Prostate gland (tissue), 2 donors: ENCODE results near the gene PITHD1. TPM values are rescaled to one million over a fixed set of nuclear protein-coding genes. Genes with fewer than 3 reads are reported as not detected.
"Not testable (repeated sequence)": the region's sequence is repeated elsewhere in the genome, so short reads cannot be mapped to it uniquely, and the experiment has no call there.

Experiments used
- DNase-seq: peaks from one replicate; pipeline ENCODE4 v3.0.0-alpha.2; 2019; ENCODE audit warnings: low spot score
- H3K27ac ChIP-seq, 2 donors: fragments of 200-600 bp; sonication (generic); 2 replicates each; pipeline ENCODE4 v1.5.1; 2017 to 2019
- H3K27me3 ChIP-seq: fragments of 200-600 bp; sonication (generic); replicated peaks from 2 replicates; pipeline ENCODE4 v1.5.1; 2019; ENCODE audit not compliant: insufficient read depth
- H3K36me3 ChIP-seq, 2 donors: fragments of 200-600 bp; sonication (generic); 1 replicate in 1 of 2; 2 replicates in 1 of 2; pipeline versions ENCODE4 v1.5.1 to v1.8.1; 2017 to 2019
- H3K4me1 ChIP-seq: fragments of 200-600 bp; sonication (generic); replicated peaks from 2 replicates; pipeline ENCODE4 v1.5.1; 2019
- H3K4me3 ChIP-seq, 2 donors: fragments of 200-600 bp; sonication (generic); 2 replicates each; pipeline ENCODE4 v1.5.1; 2017 to 2019
- H3K9me3 ChIP-seq: fragments of 200-600 bp; sonication (generic); 2 replicates; pipeline ENCODE4 v1.5.1; 2017
- CTCF ChIP-seq, 4 experiments: fragments of 200-600 bp in 2 of 4; fragments of 450-650 bp in 2 of 4; sonication (generic) in 2 of 4; IDR thresholded peaks; 1 replicate in 3 of 4; 2 replicates in 1 of 4; pipeline ENCODE4 v1.5.1; 2016 to 2019; ENCODE audit warnings: antibody characterized with exemption in 4 of 4, mild to moderate bottlenecking in 2 of 4, moderate library complexity in 2 of 4
- POLR2A ChIP-seq: fragments of 450-650 bp; IDR thresholded peaks from one replicate; pipeline ENCODE4 v1.6.1; 2016; ENCODE audit warnings: antibody characterized with exemption, mild to moderate bottlenecking
- POLR2AphosphoS5 ChIP-seq: sonication (generic); formaldehyde crosslinking; IDR thresholded peaks from one replicate; pipeline ENCODE4 v1.6.1; 2017; ENCODE audit warnings: antibody characterized with exemption
- WGBS: methylation state at CpG from one replicate; pipeline ENCODE4 v1.1.5; 2018; 5-methylcytosine and 5-hydroxymethylcytosine counted together
- intact Hi-C: fragments of 100-400 bp; cut with DNase I; formaldehyde crosslinking; loops from one replicate; pipeline ENCODE4 v1.14.2; 2022
- total RNA-seq, 2 donors: library from RNA; depleted of rRNA; stranded (reverse); fragments of >200 nt; gene quantifications; one replicate each; pipeline ENCODE4 v1.1.0, GENCODE V29; 2016

The PITHD1 gene
- 10 to 100 TPM; 85.7 to 86.7 TPM for total RNA-seq

- TF ChIP-seq CTCF (IDR thresholded peaks at IDR 0.05) (peak in 2 of 4 experiments; percentile 8 to 21), POLR2A (peak; percentile 85), POLR2AphosphoS5 (peak; percentile 77)
- DNase-seq: peak; percentile 76
- no peaks in the 10 kb centered on the region for H3K36me3 ChIP-seq
- H3K9me3 ChIP-seq: no peaks in the 10 kb centered on the region
- WGBS: under 1% methylated on average over 29 of the region's 91 CpGs
- H3K27ac ChIP-seq: peak within 1 kb of the TSS; percentile 86 to 91
- no peaks in the 10 kb centered on the region for H3K27me3 ChIP-seq
- intact Hi-C loops: no loop called here
- peaks cover 6% of the 10 kb centered on the region for H3K4me1 ChIP-seq
- H3K4me3 ChIP-seq: peak within 1 kb of the TSS; percentile 87 to 98
Observed at GRCh38 chr1:23777979-23778814, at the start of gene PITHD1. Gene PITHD1, plus strand, starts transcription at chr1:23778418. Its CDS starts 98 bp downstream, at chr1:23778516.

- intact Hi-C loops: no loop called here
- H3K4me1 ChIP-seq: no peaks in the 10 kb centered on the region
- no peaks in the 10 kb centered on the region for H3K36me3 ChIP-seq
- 94% methylated on average over 10 of the region's 10 CpGs for WGBS
- no peaks in the 10 kb centered on the region for H3K27me3 ChIP-seq
- no peak for DNase-seq
- no peak for TF ChIP-seq POLR2AphosphoS5
- TF ChIP-seq CTCF (IDR thresholded peaks at IDR 0.05): no peak
- no peak for TF ChIP-seq POLR2A
- H3K27ac ChIP-seq: no peak overlapping the region
- H3K9me3 ChIP-seq: no peaks in the 10 kb centered on the region
- H3K4me3 ChIP-seq: no peak overlapping the region
Observed at GRCh38 chr1:23732363-23733224, 45.6 kb upstream of the PITHD1 start.

- H3K4me1 ChIP-seq, H3K9me3 ChIP-seq, H3K36me3 ChIP-seq, intact Hi-C loops, H3K27ac ChIP-seq, H3K4me3 ChIP-seq, DNase-seq, H3K27me3 ChIP-seq: not testable (repeated sequence)
- WGBS: 90% methylated on average over 5 of the region's 5 CpGs
Observed at GRCh38 chr1:23733281-23733680, 44.9 kb upstream of the PITHD1 start.

GRCh38 chr1:23736437-23737134, 41.6 kb upstream of the PITHD1 start:
- H3K36me3 ChIP-seq: no peaks in the 10 kb centered on the region
- H3K27me3 ChIP-seq: no peaks in the 10 kb centered on the region
- WGBS: 95% methylated on average over 7 of the region's 7 CpGs
- H3K9me3 ChIP-seq: no peaks in the 10 kb centered on the region
- no peak overlapping the region for H3K27ac ChIP-seq
- no peak overlapping the region for H3K4me3 ChIP-seq
- H3K4me1 ChIP-seq: no peaks in the 10 kb centered on the region
- TF ChIP-seq CTCF (IDR thresholded peaks at IDR 0.05) (no peak), POLR2AphosphoS5 (no peak), POLR2A (no peak)
- intact Hi-C loops: no loop called here
- no peak for DNase-seq

GRCh38 chr1:23741609-23742008, 36.6 kb upstream of the PITHD1 start:
- TF ChIP-seq CTCF (IDR thresholded peaks at IDR 0.05) (no peak), POLR2AphosphoS5 (no peak)
- Histone ChIP-seq H3K9me3 (no peaks in the 10 kb centered on the region), H3K36me3 (no peaks in the 10 kb centered on the region), H3K27ac (no peak overlapping the region), H3K27me3 (no peaks in the 10 kb centered on the region), H3K4me3 (no peak overlapping the region), H3K4me1 (peaks cover 4% of the 10 kb centered on the region)
- 81% methylated on average over 5 of the region's 5 CpGs for WGBS
- intact Hi-C loops: loop anchor here (5.0 kb wide), 1 partner anchor 49 kb away; the partner anchor contains the start of gene RPL11
- DNase-seq: no peak
